Kidney epithelial cell (primary cell): ENCODE data around the gene SHISA7. TPM values are rescaled to one million over a fixed set of nuclear protein-coding genes. Genes with fewer than 3 reads are reported as not detected.
A peak's percentile ranks its signal among the peaks of the same experiment; 100 is the strongest.

Experiments
- DNase-seq: peaks from one replicate; pipeline ENCODE4 v3.0.0-alpha.2; 2010; ENCODE audit warnings: low read depth
- H3K27me3 ChIP-seq: 2 replicates; pipeline ENCODE4 v1.6.0; 2011; ENCODE audit warnings: low read length; ENCODE audit not compliant: control insufficient read depth, insufficient read depth
- H3K36me3 ChIP-seq: 2 replicates; pipeline ENCODE4 v1.5.1; 2011; ENCODE audit warnings: low read length; ENCODE audit not compliant: control insufficient read depth, insufficient read depth
- H3K4me3 ChIP-seq: 2 replicates; pipeline ENCODE4 v1.5.1; 2011; ENCODE audit warnings: low read depth, mild to moderate bottlenecking, control low read depth, low read length
- CTCF ChIP-seq: IDR thresholded peaks from 2 replicates; pipeline ENCODE4 v1.5.1; 2011; ENCODE audit warnings: mild to moderate bottlenecking, moderate library complexity, low read length, control low read depth, inconsistent platforms; ENCODE audit not compliant: insufficient read depth, poor library complexity, severe bottlenecking
- total RNA-seq: library from RNA; depleted of rRNA; stranded (reverse); fragments of >200 nt; gene quantifications from 2 replicates; pipeline ENCODE4 v1.2.3, GENCODE V29; 2015

The SHISA7 gene
- total RNA-seq, 1 donor from 2014 or later: not detected

GRCh38 chr19:55386493-55386971, 56.6 kb downstream of the SHISA7 start:
- Histone ChIP-seq H3K27me3 (no peaks in the 10 kb centered on the region), H3K4me3 (peak overlapping the region; percentile 82), H3K36me3 (peaks cover 4% of the 10 kb centered on the region)
- no peak for TF ChIP-seq CTCF
- DNase-seq: no peak

DNA sequence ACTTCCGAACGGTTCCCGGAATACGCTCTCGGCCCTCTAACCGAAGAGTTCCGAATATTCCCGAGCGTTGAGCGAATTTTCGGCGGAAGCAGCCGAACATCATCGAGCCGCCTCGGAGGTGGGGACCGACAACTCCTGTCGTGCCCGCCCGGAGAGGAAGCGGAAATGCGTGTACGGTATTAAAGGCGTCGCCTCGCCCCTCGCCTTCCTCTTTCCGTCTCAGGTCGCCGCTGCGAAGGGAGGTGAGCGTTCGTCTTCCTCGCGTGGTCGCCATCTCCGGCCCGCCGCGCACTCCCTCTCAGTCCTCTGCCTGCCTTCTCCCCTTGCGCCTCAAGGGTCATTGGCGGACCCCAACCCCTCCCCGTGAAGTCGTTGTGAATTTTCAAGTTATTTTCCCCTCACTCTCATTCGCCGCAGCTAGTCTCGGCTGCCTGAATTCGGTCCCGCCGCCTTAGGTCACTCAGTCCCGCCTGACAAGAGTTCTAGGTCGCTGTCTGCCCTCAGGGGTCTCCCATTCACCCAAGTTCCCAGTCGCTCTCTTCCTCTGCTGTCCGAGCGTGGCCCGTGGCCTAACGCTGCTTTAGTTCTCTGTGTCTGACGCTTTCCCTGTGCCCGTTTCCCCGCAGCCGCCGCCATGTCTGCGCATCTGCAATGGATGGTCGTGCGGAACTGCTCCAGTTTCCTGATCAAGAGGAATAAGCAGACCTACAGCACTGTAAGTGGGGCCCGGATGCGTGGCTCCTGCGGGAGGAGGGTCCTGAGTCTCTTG, 57.2 kb downstream of the SHISA7 start, which contains the start of gene RPL28:
Gene RPL28, plus strand, starts transcription at position 209 of the 769 bp plus-strand sequence. Its CDS starts 426 bp downstream, at position 635.
- peak within 1 kb of the TSS; percentile 82 for H3K4me3 ChIP-seq
- H3K36me3 ChIP-seq: peaks cover 4% of the 10 kb centered on the region
- peak; percentile 78 for DNase-seq
- no peak for TF ChIP-seq CTCF
- no peaks in the 10 kb centered on the region for H3K27me3 ChIP-seq

GRCh38 chr19:55384920-55385723, 58.0 kb downstream of the SHISA7 start:
- Histone ChIP-seq H3K4me3 (peak overlapping the region; percentile 33), H3K36me3 (peaks cover 4% of the 10 kb centered on the region), H3K27me3 (no peaks in the 10 kb centered on the region)
- peak; percentile 90 for DNase-seq
- no peak for TF ChIP-seq CTCF

GRCh38 chr19:55384131-55384919, 58.8 kb downstream of the SHISA7 start, which contains the start of gene TMEM238:
Gene TMEM238 (minus strand): TSS chr19:55384292. CDS start chr19:55384259, 33 bp downstream.
- peaks cover 2% of the 10 kb centered on the region for H3K36me3 ChIP-seq
- DNase-seq: no peak
- H3K27me3 ChIP-seq: no peaks in the 10 kb centered on the region
- TF ChIP-seq CTCF: no peak
- peak within 1 kb of the TSS; percentile 40 for H3K4me3 ChIP-seq

- H3K36me3 ChIP-seq: no peaks in the 10 kb centered on the region
- H3K27me3 ChIP-seq: no peaks in the 10 kb centered on the region
- TF ChIP-seq CTCF: no peak
- no peak for DNase-seq
- peak overlapping the region; percentile 40 for H3K4me3 ChIP-seq
Observed at GRCh38 chr19:55383279-55384130, 59.6 kb downstream of the SHISA7 start.
